ENCODE measurements around the gene WDR88. TPM values are rescaled to one million over a fixed set of nuclear protein-coding genes. Genes with fewer than 3 reads are reported as not detected.

The WDR88 gene
- total RNA-seq, 1 donor from 2014 or later = not detected

- Mint-ChIP-seq H3K4me1 (ENCODE audit: unreplicated experiment) (peaks cover 3% of the 10 kb centered on the region), H3K4me3 (ENCODE audit: unreplicated experiment) (no peak overlapping the region), H3K9me3 (ENCODE audit: unreplicated experiment) (no peaks in the 10 kb centered on the region), H3K36me3 (ENCODE audit: low read depth, unreplicated experiment) (peaks cover 6% of the 10 kb centered on the region), H3K27ac (ENCODE audit: unreplicated experiment) (no peak overlapping the region), H3K27me3 (ENCODE audit: unreplicated experiment) (peaks cover 3% of the 10 kb centered on the region)
- TF ChIP-seq CTCF (IDR thresholded peaks at IDR 0.05; ENCODE audit: unreplicated experiment) = no peak
- DNase-seq (ENCODE audit: low spot score) = no peak
Measured at GRCh38 chr19:33129901-33130300, 2.0 kb upstream of the WDR88 start.

- no peak for DNase-seq (ENCODE audit: low spot score)
- Mint-ChIP-seq H3K27me3 (ENCODE audit: unreplicated experiment) (peaks cover 3% of the 10 kb centered on the region), H3K4me3 (ENCODE audit: unreplicated experiment) (no peak overlapping the region), H3K4me1 (ENCODE audit: unreplicated experiment) (peaks cover 3% of the 10 kb centered on the region), H3K36me3 (ENCODE audit: low read depth, unreplicated experiment) (peaks cover 6% of the 10 kb centered on the region), H3K27ac (ENCODE audit: unreplicated experiment) (no peak overlapping the region), H3K9me3 (ENCODE audit: unreplicated experiment) (no peaks in the 10 kb centered on the region)
- no peak for TF ChIP-seq CTCF (IDR thresholded peaks at IDR 0.05; ENCODE audit: unreplicated experiment)
Measured at GRCh38 chr19:33130433-33130832, 1.5 kb upstream of the WDR88 start.

GRCh38 chr19:33132425-33132824 lies 511 bp downstream of the WDR88 start:
- H3K27me3 Mint-ChIP-seq (ENCODE audit: unreplicated experiment) = peaks cover 1% of the 10 kb centered on the region
- no peak overlapping the region for H3K4me3 Mint-ChIP-seq (ENCODE audit: unreplicated experiment)
- no peaks in the 10 kb centered on the region for H3K9me3 Mint-ChIP-seq (ENCODE audit: unreplicated experiment)
- peak; percentile 48 for TF ChIP-seq CTCF (IDR thresholded peaks at IDR 0.05; ENCODE audit: unreplicated experiment)
- H3K4me1 Mint-ChIP-seq (ENCODE audit: unreplicated experiment) = no peaks in the 10 kb centered on the region
- no peak overlapping the region for H3K27ac Mint-ChIP-seq (ENCODE audit: unreplicated experiment)
- peaks cover 2% of the 10 kb centered on the region for H3K36me3 Mint-ChIP-seq (ENCODE audit: low read depth, unreplicated experiment)
- DNase-seq (ENCODE audit: low spot score) = peak; percentile 37

- Mint-ChIP-seq H3K4me3 (ENCODE audit: unreplicated experiment) (no peak overlapping the region), H3K4me1 (ENCODE audit: unreplicated experiment) (no peaks in the 10 kb centered on the region), H3K27me3 (ENCODE audit: unreplicated experiment) (peaks cover 1% of the 10 kb centered on the region), H3K36me3 (ENCODE audit: low read depth, unreplicated experiment) (peaks cover 2% of the 10 kb centered on the region), H3K9me3 (ENCODE audit: unreplicated experiment) (no peaks in the 10 kb centered on the region), H3K27ac (ENCODE audit: unreplicated experiment) (no peak overlapping the region)
- TF ChIP-seq CTCF (IDR thresholded peaks at IDR 0.05; ENCODE audit: unreplicated experiment) = no peak
- DNase-seq (ENCODE audit: low spot score) = no peak
Measured at GRCh38 chr19:33133438-33134031, 1.6 kb downstream of the WDR88 start.

- Mint-ChIP-seq H3K27me3 (ENCODE audit: unreplicated experiment) (peaks cover 3% of the 10 kb centered on the region), H3K4me3 (ENCODE audit: unreplicated experiment) (no peak overlapping the region), H3K4me1 (ENCODE audit: unreplicated experiment) (peaks cover 8% of the 10 kb centered on the region), H3K9me3 (ENCODE audit: unreplicated experiment) (no peaks in the 10 kb centered on the region), H3K36me3 (ENCODE audit: low read depth, unreplicated experiment) (peaks cover 2% of the 10 kb centered on the region), H3K27ac (ENCODE audit: unreplicated experiment) (no peak overlapping the region)
- DNase-seq (ENCODE audit: low spot score) = no peak
- no peak for TF ChIP-seq CTCF (IDR thresholded peaks at IDR 0.05; ENCODE audit: unreplicated experiment)
Measured at GRCh38 chr19:33134571-33135041, 2.7 kb downstream of the WDR88 start.

All from endothelial cell (in vitro differentiated cells).